HUDEP-2 (cell line): Measurements from ENCODE around the gene CASZ1.
A peak's percentile ranks its signal among the peaks of the same experiment; 100 is the strongest.

Experiments
- DNase-seq, 76 experiments: peaks; one replicate each; lab custom pipeline; 2025; ENCODE audit not compliant: unreplicated experiment in 76 of 76; lab: John Stamatoyannopoulos, UW

CASZ1 gene

GRCh38 chr1:10644307-10645128 lies 151.9 kb downstream of the CASZ1 start:
- peak in 32 of 76 experiments; percentile 1 to 59 (median 20) for DNase-seq

DNA sequence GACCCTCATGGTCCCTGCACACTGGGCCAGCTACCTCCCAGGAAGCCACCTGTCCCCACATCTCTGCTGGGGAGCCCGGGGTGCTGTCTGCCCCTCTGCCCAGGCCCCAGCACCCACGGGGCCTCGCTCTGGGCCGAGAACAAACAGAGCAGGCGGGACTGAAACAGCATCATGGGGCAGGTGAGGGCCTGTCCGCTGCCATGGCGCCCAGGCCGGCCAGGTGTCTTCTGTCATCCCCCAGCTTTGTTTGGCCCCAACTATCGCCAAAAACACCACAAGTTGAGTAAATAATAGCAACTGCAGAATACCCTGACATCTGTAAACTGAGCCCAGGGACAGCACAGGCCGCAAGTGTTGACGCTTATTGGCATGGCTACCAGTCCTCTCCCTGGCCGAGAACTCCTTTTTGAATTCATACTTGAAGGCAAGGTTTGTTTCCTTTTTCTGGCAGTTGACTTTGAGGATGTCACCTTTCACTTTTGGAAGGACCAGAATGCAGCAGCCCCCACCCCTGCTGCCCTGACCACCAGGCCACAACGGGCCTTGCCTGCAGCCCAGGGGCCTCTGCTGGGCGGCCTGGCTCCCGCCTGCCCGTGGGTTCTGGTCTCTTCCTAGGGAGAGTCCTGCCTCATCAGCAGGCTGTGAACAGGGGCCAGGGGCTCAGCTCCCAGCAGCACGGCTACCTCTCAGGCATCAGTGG lies 152.7 kb downstream of the CASZ1 start:
- no peak for DNase-seq

GRCh38 chr1:10642403-10643080 lies 153.9 kb downstream of the CASZ1 start:
- DNase-seq = no peak

GRCh38 chr1:10641976-10642375 lies 154.5 kb downstream of the CASZ1 start:
- no peak for DNase-seq

GRCh38 chr1:10640843-10641553 lies 155.4 kb downstream of the CASZ1 start:
- DNase-seq = no peak

DNA sequence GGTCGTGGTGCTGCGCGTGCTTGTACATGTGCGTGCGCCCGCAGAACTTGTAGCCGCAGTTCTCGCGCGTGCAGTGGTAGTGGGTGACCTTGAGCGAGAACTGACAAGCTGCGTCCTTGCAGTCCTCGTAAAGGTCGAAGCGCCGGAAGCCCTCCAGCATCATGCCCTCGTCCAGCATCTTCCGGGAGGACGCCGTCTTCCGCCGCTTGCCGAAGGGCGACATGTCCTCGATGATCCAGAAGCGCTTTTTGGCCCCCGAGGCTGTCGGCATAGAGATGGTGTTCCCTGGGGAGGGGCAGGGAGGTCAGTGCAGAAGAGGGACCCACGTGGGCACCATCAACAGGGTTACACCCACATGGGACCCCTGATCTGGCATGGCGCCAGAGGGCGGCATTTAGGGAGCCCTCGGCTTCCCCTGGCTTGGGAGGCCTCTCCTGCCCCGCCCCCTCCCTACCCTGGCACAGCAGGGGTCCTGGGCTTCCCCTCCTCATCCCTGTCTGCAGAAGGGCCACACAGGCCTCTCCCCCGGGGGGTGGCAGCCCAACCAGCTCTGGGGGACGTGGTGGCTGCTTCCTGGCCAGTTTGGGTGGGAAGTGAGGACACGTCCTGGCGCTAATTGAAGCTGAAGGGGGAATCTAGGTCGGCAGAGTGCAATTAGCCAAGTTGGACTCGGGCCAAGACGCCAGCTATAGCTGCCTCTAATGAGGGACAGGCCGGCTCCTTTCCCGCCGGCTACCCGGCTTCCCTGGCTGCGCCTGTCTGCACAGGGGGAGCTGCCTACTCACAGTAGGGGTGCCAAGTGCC lies 156.5 kb downstream of the CASZ1 start:
- no peak for DNase-seq

GRCh38 chr1:10639011-10639774 lies 157.3 kb downstream of the CASZ1 start:
- no peak for DNase-seq

DNA sequence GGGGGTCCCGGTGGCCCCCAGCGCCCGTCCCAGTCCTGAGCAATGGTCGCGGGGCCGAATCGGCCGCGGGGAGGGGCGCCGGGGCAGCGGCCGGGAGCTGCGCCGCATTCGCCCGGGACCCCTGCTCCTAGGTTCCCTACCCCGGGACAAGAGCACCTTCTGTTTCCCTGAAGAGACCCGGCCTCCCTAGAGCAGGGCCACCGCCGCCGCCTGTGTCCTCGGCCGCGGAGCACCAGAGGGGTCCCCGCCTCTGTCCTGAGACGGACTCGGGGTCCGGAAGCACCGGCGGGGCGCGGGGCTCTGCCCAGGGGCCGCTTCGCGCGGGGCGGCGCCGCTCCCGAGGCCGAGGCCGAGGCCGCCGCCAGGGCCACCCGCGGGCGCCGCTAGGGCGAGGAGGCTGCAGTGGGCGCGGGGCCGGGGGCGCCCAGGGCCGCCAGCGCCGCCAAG lies 157.9 kb downstream of the CASZ1 start:
- DNase-seq = no peak

DNA sequence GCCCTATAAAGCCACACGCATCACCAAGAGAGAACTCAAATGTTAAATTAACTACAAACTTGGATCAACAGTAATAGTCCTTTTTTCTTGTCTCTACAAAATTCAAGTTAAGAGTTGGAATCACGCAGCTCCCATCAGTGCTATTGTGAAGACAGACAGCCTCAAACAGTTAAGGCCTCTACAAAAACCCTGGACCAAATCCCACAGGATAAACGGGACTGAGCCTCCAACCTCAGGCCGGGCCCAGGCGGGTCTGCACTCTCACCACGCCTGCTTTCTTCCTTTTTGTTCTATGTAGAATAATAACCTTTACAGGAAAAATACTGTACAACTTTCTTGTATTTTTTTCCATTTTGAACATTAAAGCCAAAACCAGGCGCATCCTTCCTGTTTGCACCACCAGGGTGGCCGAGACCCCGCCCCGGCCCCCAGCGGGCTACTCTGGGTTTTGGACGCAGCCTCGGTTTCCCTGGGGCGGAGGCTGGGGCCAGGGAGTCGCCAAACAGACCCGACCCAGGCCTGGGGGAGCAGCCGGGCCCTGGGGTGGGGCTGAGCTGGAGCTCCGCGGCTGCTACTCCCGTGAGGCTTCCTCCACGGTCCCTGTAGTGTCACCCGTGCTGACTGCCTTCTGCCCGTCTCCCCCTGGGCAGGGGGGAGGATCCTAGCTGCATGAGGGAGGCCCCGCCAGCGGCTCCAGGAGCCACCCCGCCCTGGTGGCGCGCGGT lies 158.4 kb downstream of the CASZ1 start:
- no peak for DNase-seq

DNA sequence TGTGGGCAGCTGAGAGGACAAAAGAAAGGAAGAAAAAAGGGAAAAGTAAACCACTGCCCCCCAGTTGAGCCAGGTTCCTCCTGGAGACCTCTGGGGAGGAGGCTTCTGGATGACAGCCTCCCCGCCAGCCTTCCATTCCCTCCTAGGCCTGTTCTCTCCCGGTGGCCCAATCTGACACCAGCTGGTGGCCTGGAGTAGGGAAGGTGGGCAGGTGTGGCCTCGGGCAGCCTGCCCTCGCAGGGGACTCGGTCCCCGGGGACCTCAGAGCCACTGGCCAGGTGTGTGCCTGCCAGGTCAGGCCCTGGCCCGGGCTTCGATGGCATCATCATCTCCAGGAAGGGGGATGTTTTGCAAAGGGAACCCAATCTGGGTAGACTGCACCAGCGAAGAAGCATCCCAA lies 159.0 kb downstream of the CASZ1 start:
- no peak for DNase-seq

DNA sequence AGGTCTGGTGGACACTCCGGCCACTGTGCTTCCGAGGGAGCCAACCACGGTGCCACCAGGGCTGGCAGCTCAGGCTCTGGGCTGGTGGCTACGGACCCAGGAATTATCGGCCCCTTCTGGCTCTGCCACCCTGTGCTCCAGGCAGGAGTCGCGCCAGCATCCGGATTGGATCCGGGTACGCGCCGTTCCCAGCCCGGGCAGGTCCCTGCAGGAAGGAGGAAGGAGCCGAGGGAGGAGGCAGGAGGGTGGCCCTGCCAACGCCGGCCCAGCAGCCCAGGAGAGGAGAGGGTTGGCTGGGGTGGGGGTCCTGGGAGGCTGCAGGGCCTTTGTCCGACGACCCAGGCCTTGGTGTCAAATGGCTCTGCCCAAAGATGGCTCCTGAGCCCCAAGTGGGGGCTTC lies 160.5 kb downstream of the CASZ1 start:
- no peak for DNase-seq

DNA sequence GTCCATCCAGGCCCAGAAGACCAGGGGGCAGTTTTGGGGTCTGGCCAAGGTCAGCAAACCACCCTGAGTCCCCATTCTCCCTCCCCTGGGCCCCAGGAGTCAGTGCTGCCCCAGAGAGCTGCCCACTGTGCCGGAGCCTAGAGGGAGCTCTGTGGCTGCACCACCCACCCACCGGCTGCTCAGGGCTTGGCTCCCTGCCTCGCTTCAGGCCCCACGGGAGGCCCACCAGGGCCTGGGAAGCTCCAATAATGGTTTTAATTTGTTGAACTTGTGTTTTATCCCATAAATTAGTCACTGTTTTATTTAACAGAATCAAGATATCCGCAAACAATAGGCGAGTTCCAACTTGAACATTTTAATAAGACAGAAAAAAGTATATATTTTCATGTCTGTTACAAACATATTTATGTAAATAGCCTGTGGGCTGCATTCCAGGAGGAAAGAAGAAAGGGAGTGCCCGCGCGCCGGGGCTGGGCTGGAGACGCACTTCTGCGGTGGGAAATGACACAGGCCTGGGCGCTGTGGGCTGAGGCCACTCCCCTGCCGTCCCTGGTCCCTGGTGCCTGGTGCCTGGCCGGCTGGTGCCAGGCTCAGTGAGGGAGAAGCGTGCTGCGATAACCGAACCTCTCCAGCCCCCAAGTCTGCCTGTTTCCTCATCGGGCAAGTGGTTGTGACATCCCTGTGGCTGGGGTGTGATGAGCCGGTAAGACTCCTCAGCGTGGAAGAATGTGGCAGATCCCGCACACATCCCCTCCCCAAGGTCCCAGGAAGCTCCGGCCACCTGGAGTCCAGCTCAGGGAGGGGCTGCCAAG lies 161.2 kb downstream of the CASZ1 start:
- no peak for DNase-seq

DNA sequence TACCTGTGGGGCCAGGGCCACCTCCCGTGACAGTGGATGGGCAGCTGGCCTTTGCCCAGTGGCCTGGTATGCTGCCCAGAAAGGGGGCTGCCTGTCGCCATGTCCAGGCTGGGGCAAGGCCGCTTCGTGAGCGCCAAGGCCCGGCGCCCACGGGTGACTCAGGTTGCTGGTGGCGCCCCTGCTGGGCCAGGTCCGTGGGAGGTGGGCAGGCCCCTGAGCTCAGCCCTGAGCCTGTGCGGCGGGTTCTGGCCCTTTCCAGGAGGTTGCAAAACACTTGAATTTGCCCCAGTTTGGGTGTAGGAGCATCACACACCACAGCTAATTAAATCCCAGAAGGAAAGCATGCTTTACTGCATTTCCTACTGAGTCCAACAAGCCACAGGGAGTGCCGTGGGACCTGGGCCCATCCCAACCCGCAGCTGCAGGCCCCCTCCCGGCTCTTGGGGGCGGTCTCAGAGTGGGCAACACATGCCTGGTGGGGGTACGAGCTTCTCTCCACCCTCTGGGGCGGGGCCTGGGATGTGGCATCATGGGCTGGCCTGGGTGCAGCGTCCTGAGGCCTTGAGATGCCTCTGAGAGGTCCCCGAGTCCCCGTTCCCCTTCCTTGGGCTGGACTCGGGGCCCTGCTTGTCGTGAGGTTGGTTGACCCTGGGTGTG lies 161.9 kb downstream of the CASZ1 start:
- no peak for DNase-seq

DNA sequence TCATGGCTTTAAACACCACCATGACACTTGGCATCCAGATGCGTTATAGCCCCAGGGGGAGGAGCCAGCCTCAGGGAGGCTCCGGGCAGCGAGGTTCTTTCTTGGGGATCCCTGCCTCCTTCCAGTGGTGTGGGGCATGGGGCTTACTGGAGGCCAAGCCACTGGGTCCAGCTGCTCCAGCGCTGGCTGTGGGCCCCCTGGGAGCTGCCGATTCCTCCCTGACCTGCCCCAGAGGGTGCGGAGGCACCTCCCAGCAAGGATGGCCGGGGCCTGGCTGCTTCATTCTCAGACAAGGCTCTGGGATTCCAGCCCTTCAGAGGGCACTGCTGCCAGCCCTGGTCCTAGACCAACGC lies 162.4 kb downstream of the CASZ1 start:
- no peak for DNase-seq

- no peak for DNase-seq
These were observed 163.0 kb downstream of the CASZ1 start for GRCh38 chr1:10633416-10633815.

GRCh38 chr1:10632691-10633090 lies 163.8 kb downstream of the CASZ1 start:
- DNase-seq = no peak

- no peak for DNase-seq
These were observed 164.4 kb downstream of the CASZ1 start for GRCh38 chr1:10631811-10632593.
